ENCODE data around the gene ACP3.

GRCh38 chr3:132317229-132317948, at the start of gene ACP3:
- TF ChIP-seq CTCF (IDR thresholded peaks at IDR 0.05) (peak in 1 of 6 experiments; percentile 3), POLR2A (IDR thresholded peaks at IDR 0.05) (peak in 1 of 2 donors; percentile 40)
